H1 (cell line): ENCODE data around the gene ERN2. TPM values are rescaled to one million over a fixed set of nuclear protein-coding genes. Genes with fewer than 3 reads are reported as not detected.

ENCODE experiments used
- CTCF ChIA-PET: fragments of 300-600 bp; sonication (Branson Sonifier 250); formaldehyde crosslinking; loops from one replicate; lab custom pipeline; 2021; ENCODE audit not compliant: partially characterized antibody; lab: Charles Lee
- POLR2A ChIA-PET: fragments of 300-600 bp; sonication (Branson Sonifier 250); formaldehyde crosslinking; loops from one replicate; lab custom pipeline; 2021; ENCODE audit warnings: inconsistent platforms; ENCODE audit not compliant: partially characterized antibody; lab: Charles Lee
- DNase-seq, 2 experiments: peaks; one replicate each; pipeline versions ENCODE4 v3.0.0 to v3.0.0-alpha.2; 2010 to 2022; ENCODE audit warnings: low spot score in 2 of 2, low read depth in 1 of 2, mixed read lengths in 1 of 2
- FAIRE-seq: peaks from 2 replicates; lab custom pipeline; 2011; peaks lifted over from hg19 to GRCh38; lab: Jason Lieb, UNC
- H2AFZ ChIP-seq: 2 replicates; pipeline ENCODE4 v1.8.1; 2012; ENCODE audit warnings: low read length, inconsistent platforms
- H2AK5ac ChIP-seq: 2 replicates; pipeline ENCODE4 v1.6.1; 2013; ENCODE audit warnings: low read depth, low read length
- H2BK120ac ChIP-seq: replicated peaks from 2 replicates; pipeline ENCODE3; 2013; ENCODE audit warnings: low read depth, low read length, inconsistent platforms
- H2BK12ac ChIP-seq: 2 replicates; pipeline ENCODE4 v1.6.1; 2013; ENCODE audit warnings: low read depth, low read length
- H2BK15ac ChIP-seq: 2 replicates; pipeline ENCODE4 v1.6.1; 2013; ENCODE audit warnings: low read length
- H2BK20ac ChIP-seq: 2 replicates; pipeline ENCODE4 v1.6.1; 2013; ENCODE audit warnings: low read length
- H2BK5ac ChIP-seq: 2 replicates; pipeline ENCODE4 v1.6.1; 2013; ENCODE audit warnings: low read depth, low read length
- H3K14ac ChIP-seq: 2 replicates; pipeline ENCODE4 v1.6.1; 2013; ENCODE audit warnings: inconsistent platforms; ENCODE audit not compliant: insufficient read length
- H3K18ac ChIP-seq: 2 replicates; pipeline ENCODE4 v1.6.1; 2013; ENCODE audit warnings: low read length; ENCODE audit errors: extremely low read depth
- H3K23ac ChIP-seq: 2 replicates; pipeline ENCODE4 v1.6.1; 2013; ENCODE audit warnings: inconsistent platforms; ENCODE audit not compliant: insufficient read length
- H3K23me2 ChIP-seq: 2 replicates; pipeline ENCODE4 v1.6.1; 2013; ENCODE audit warnings: low read depth, low read length
- H3K27ac ChIP-seq: 2 replicates; pipeline ENCODE4 v1.6.1; 2011; ENCODE audit warnings: low read depth, low read length, inconsistent platforms
- H3K27me3 ChIP-seq, 4 experiments: replicated peaks in 1 of 4; 1 replicate in 1 of 4; 2 replicates in 3 of 4; pipeline versions ENCODE4 v1.6.1 to v1.8.1; 2011 to 2013; ENCODE audit warnings: low read length in 3 of 4, mild to moderate bottlenecking in 3 of 4, inconsistent platforms in 2 of 4, mixed read lengths in 2 of 4, moderate library complexity in 1 of 4; ENCODE audit not compliant: control insufficient read depth in 3 of 4, insufficient read depth in 3 of 4; ENCODE audit errors: extremely low read depth in 1 of 4
- H3K36me3 ChIP-seq, 4 experiments: 2 replicates each; pipeline versions ENCODE4 v1.6.1 to v1.8.1; 2011 to 2013; ENCODE audit warnings: mild to moderate bottlenecking in 4 of 4, low read length in 3 of 4, moderate library complexity in 2 of 4, control low read depth in 1 of 4, inconsistent platforms in 1 of 4; ENCODE audit not compliant: insufficient read depth in 4 of 4, control insufficient read depth in 2 of 4
- H3K4ac ChIP-seq: replicated peaks from 2 replicates; pipeline ENCODE3; 2013; ENCODE audit warnings: low read length, low read depth, mixed read lengths, inconsistent platforms; ENCODE audit not compliant: insufficient read length
- H3K4me1 ChIP-seq, 4 experiments: replicated peaks in 1 of 4; 1 replicate in 1 of 4; 2 replicates in 3 of 4; pipeline versions ENCODE4 v1.6.1 to v1.8.1; 2011 to 2013; ENCODE audit warnings: low read length in 3 of 4, inconsistent platforms in 2 of 4, mixed read lengths in 1 of 4; ENCODE audit not compliant: insufficient read depth in 4 of 4, control insufficient read depth in 3 of 4
- H3K4me2 ChIP-seq, 2 experiments: 2 replicates each; pipeline versions ENCODE4 v1.6.1 to v1.8.1; 2011 to 2013; ENCODE audit warnings: low read depth in 2 of 2, low read length in 2 of 2, control low read depth in 1 of 2, inconsistent platforms in 1 of 2, mild to moderate bottlenecking in 1 of 2; ENCODE audit not compliant: insufficient read depth in 1 of 2
- H3K4me3 ChIP-seq, 4 experiments: fragments of 200-600, 300-600 bp in 1 of 4; sonication (generic), shearing (Covaris generic), sonication (Bioruptor Twin) in 1 of 4; 2 replicates each; pipeline versions ENCODE4 v1.5.1 to v1.8.1; 2011 to 2016; ENCODE audit warnings: low read length in 4 of 4, low read depth in 3 of 4, control low read depth in 2 of 4, inconsistent platforms in 2 of 4, mild to moderate bottlenecking in 2 of 4, mixed read lengths in 1 of 4, moderate library complexity in 1 of 4; ENCODE audit not compliant: insufficient read depth in 2 of 4; ENCODE audit errors: extremely low read depth in 1 of 4
- H3K56ac ChIP-seq: replicated peaks from 2 replicates; pipeline ENCODE3; 2013; ENCODE audit warnings: low read depth, mild to moderate bottlenecking, mixed read lengths, low read length, inconsistent platforms; ENCODE audit not compliant: insufficient read length
- H3K79me1 ChIP-seq: 2 replicates; pipeline ENCODE4 v1.6.1; 2013; ENCODE audit warnings: low read depth, low read length, control low read depth
- H3K79me2 ChIP-seq, 2 experiments: 2 replicates each; pipeline versions ENCODE4 v1.6.1 to v1.8.1; 2012 to 2013; ENCODE audit warnings: low read length in 2 of 2, mild to moderate bottlenecking in 2 of 2, inconsistent platforms in 1 of 2; ENCODE audit not compliant: insufficient read depth in 2 of 2, control insufficient read depth in 1 of 2
- H3K9ac ChIP-seq, 4 experiments: replicated peaks in 1 of 4; 1 replicate in 1 of 4; 2 replicates in 3 of 4; pipeline versions ENCODE4 v1.6.1 to v1.8.1; 2011 to 2013; ENCODE audit warnings: low read depth in 3 of 4, low read length in 3 of 4, control low read depth in 2 of 4, mild to moderate bottlenecking in 2 of 4, moderate library complexity in 2 of 4, inconsistent platforms in 1 of 4; ENCODE audit errors: extremely low read depth in 1 of 4
- H3K9me3 ChIP-seq, 2 experiments: 2 replicates each; pipeline versions ENCODE4 v1.6.1 to v1.8.1; 2012 to 2013; ENCODE audit warnings: mild to moderate bottlenecking in 2 of 2, moderate library complexity in 2 of 2, control low read depth in 1 of 2, inconsistent platforms in 1 of 2, low read depth in 1 of 2, low read length in 1 of 2, mixed read lengths in 1 of 2; ENCODE audit not compliant: insufficient read depth in 2 of 2
- H4K20me1 ChIP-seq, 2 experiments: replicated peaks in 1 of 2; 2 replicates each; pipeline versions ENCODE3 to v1.8.1; 2011 to 2013; ENCODE audit warnings: inconsistent platforms in 2 of 2, low read length in 2 of 2, mild to moderate bottlenecking in 1 of 2; ENCODE audit not compliant: insufficient read depth in 2 of 2, control insufficient read depth in 1 of 2
- H4K5ac ChIP-seq: 2 replicates; pipeline ENCODE4 v1.6.1; 2013; ENCODE audit warnings: low read length, low read depth, mixed read lengths, inconsistent platforms; ENCODE audit not compliant: insufficient read length
- H4K8ac ChIP-seq: 2 replicates; pipeline ENCODE4 v1.8.0; 2013; ENCODE audit warnings: mild to moderate bottlenecking, moderate library complexity, low read length, inconsistent platforms; ENCODE audit not compliant: insufficient read depth; ENCODE audit errors: extremely low read depth
- H4K91ac ChIP-seq: replicated peaks from 2 replicates; pipeline ENCODE3; 2013; ENCODE audit warnings: low read length, mixed read lengths, inconsistent platforms; ENCODE audit not compliant: insufficient read length
- CHD2 ChIP-seq: IDR thresholded peaks from 2 replicates; pipeline ENCODE4 v1.6.1; 2012; ENCODE audit warnings: low read length, improper control_type of control experiment
- E2F6 ChIP-seq: IDR thresholded peaks from 2 replicates; pipeline ENCODE4 v1.6.1; 2012; ENCODE audit warnings: inconsistent platforms
- JUN ChIP-seq: IDR thresholded peaks from 2 replicates; pipeline ENCODE4 v1.6.1; 2011; ENCODE audit warnings: low read depth, mild to moderate bottlenecking, improper control_type of control experiment, low read length
- NANOG ChIP-seq: IDR thresholded peaks from 2 replicates; pipeline ENCODE4 v1.6.1; 2011; ENCODE audit warnings: low read length, low read depth, mild to moderate bottlenecking, inconsistent platforms; ENCODE audit not compliant: insufficient read depth, poor library complexity, severe bottlenecking
- POLR2AphosphoS5 ChIP-seq: IDR thresholded peaks from 2 replicates; pipeline ENCODE4 v1.6.1; 2011; ENCODE audit warnings: low read depth, low read length
- SIX5 ChIP-seq: IDR thresholded peaks from 2 replicates; pipeline ENCODE4 v1.6.1; 2011; ENCODE audit warnings: mild to moderate bottlenecking, low read depth, low read length
- SP1 ChIP-seq: IDR thresholded peaks from 2 replicates; pipeline ENCODE4 v1.6.1; 2011; ENCODE audit warnings: low read depth, low read length
- SP4 ChIP-seq: IDR thresholded peaks from 2 replicates; pipeline ENCODE4 v1.6.1; 2012; ENCODE audit warnings: low read length, inconsistent platforms
- SRF ChIP-seq: IDR thresholded peaks from 2 replicates; pipeline ENCODE4 v1.6.1; 2011; ENCODE audit warnings: mild to moderate bottlenecking, low read depth, low read length, moderate library complexity
- WGBS, 2 experiments: shearing (Covaris generic) in 1 of 2; methylation state at CpG; one replicate each; pipeline versions ENCODE4 v1.1.6 to v1.1.7; 2013 to 2015; ENCODE audit warnings: low lambda C conversion rate in 2 of 2, mixed read lengths in 2 of 2, inconsistent platforms in 1 of 2, low coverage in 1 of 2, missing lambda C conversion rate in 1 of 2; ENCODE audit not compliant: insufficient replicate concordance in 2 of 2, insufficient coverage in 1 of 2, insufficient read length in 1 of 2; ENCODE audit errors: extremely low coverage in 1 of 2, missing lambda C conversion rate in 1 of 2; 5-methylcytosine and 5-hydroxymethylcytosine counted together
- polyA plus RNA-seq, 7 experiments: library from polyadenylated mRNA; depleted of rRNA in 3 of 7; stranded (reverse) in 5 of 7; unstranded in 2 of 7; fragments of >200 nt in 5 of 7; fragments of 200-250 nt in 2 of 7; gene quantifications; 1 replicate in 5 of 7; 2 replicates in 1 of 7; 4 replicates in 1 of 7; pipeline versions ENCODE4 v1.2.1 to v1.2.3, GENCODE V29; 2011 to 2013; ENCODE audit warnings: missing spikeins in 2 of 7, mixed read lengths in 2 of 7
- total RNA-seq: library from RNA; stranded (reverse); fragmentation: NEBNext Ultra II Directional; extraction: Animal tissue kit (Norgen Biotek cat#: 25700); gene quantifications from 2 replicates; pipeline ENCODE4 v1.2.1, GENCODE V29; 2021
- TF ChIP-seq, protein P1 (sequence below): IDR thresholded peaks from 2 replicates; pipeline ENCODE4 v1.6.1; 2011; ENCODE audit warnings: low read depth, mild to moderate bottlenecking, low read length; ENCODE audit not compliant: insufficient read depth
- TF ChIP-seq, protein P2 (sequence below): IDR thresholded peaks from 2 replicates; pipeline ENCODE4 v1.6.1; 2012; ENCODE audit warnings: low read length, inconsistent platforms

ERN2 gene
- total and polyA plus RNA-seq, 2 of the 8 experiments (the other 6 are each of a cell fraction or from before 2014, with no cell fraction given), result 2.4 to 4.4 TPM

DNA sequence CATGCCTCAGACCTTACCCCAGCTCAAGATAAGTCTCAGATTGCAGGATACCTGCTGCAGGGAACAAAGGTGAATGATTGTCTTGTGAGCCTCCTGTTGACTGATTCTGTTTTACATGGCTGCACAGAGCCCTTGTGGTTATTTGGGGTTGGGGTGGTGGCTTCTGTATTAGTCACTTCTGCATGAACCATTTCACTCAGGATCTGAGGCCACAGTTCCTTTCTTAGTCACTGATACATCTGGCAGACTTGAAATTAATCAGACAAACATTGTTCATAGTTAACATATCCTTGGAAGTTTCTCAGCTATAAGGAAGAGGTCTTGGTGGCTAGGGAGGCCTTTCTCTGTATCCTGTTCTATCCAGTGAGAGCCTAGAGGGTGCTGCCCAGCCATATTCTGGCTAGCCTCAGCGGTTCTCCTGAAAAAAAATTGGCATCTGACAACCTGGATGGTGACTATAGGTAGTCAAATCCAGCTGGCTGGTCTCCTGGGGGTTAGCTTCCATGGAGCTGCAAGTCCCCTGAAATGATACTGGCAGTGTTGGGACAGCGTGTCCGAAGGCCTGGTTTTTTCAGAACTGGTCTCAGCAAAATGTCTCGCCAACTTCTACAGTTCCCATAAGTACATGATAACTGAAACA lies 42.8 kb downstream of the ERN2 start:
- DNase-seq (no peak), FAIRE-seq (no peak)
- H3K36me3 ChIP-seq, result peaks cover 8 to 46% (median 32%) of the 10 kb centered on the region in 4 experiments
- no peak overlapping the region for H2BK15ac ChIP-seq
- ChIA-PET POLR2A (interaction anchor here (0.9 to 4.5 kb wide), 3 partner anchors 8 to 12 kb away, joined by 4 to 23 read pairs (median 9); partner anchors contain the start of gene PLK1), CTCF (interaction anchor here (1.6 kb wide), 1 partner anchor 8 kb away, joined by 7 read pairs; the partner anchor contains the start of gene PLK1)
- H3K4me1 ChIP-seq, result no peaks in the 10 kb centered on the region
- no peak overlapping the region for H3K27ac ChIP-seq
- H4K20me1 ChIP-seq, result no peaks in the 10 kb centered on the region
- H3K4ac ChIP-seq, result no peak overlapping the region
- H4K91ac ChIP-seq, result no peak overlapping the region
- H3K9me3 ChIP-seq, result no peaks in the 10 kb centered on the region
- no peak overlapping the region for H2AFZ ChIP-seq
- H3K23ac ChIP-seq, result no peak overlapping the region
- no peak overlapping the region for H2BK20ac ChIP-seq
- no peak overlapping the region for H2BK12ac ChIP-seq
- no peak overlapping the region for H3K14ac ChIP-seq
- H3K18ac ChIP-seq, result no peak overlapping the region
- no peak overlapping the region for H3K56ac ChIP-seq
- H2AK5ac ChIP-seq, result no peak overlapping the region
- H3K4me2 ChIP-seq, result no peak overlapping the region
- H3K23me2 ChIP-seq, result no peaks in the 10 kb centered on the region
- no peaks in the 10 kb centered on the region for H3K27me3 ChIP-seq
- no peak overlapping the region for H4K5ac ChIP-seq
- H3K4me3 ChIP-seq, result no peak overlapping the region
- H2BK120ac ChIP-seq, result no peak overlapping the region
- H3K79me1 ChIP-seq, result no peaks in the 10 kb centered on the region
- H3K79me2 ChIP-seq, result no peaks in the 10 kb centered on the region
- no peak overlapping the region for H2BK5ac ChIP-seq
- WGBS, 2 experiments, result 97% methylated on average over 4 of the region's 4 CpGs; no CpG with 5 or more reads in 1 of the 2 experiments
- no peak overlapping the region for H3K9ac ChIP-seq
- H4K8ac ChIP-seq, result no peak overlapping the region
- TF ChIP-seq SP1 (no peak), POLR2AphosphoS5 (no peak), NANOG (no peak), SIX5 (no peak), JUN (no peak), SP4 (no peak), SRF (no peak), E2F6 (no peak), CHD2 (no peak)
- TF ChIP-seq, protein P1, sequence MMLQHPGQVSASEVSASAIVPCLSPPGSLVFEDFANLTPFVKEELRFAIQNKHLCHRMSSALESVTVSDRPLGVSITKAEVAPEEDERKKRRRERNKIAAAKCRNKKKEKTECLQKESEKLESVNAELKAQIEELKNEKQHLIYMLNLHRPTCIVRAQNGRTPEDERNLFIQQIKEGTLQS, result no peak
- TF ChIP-seq, protein P2, sequence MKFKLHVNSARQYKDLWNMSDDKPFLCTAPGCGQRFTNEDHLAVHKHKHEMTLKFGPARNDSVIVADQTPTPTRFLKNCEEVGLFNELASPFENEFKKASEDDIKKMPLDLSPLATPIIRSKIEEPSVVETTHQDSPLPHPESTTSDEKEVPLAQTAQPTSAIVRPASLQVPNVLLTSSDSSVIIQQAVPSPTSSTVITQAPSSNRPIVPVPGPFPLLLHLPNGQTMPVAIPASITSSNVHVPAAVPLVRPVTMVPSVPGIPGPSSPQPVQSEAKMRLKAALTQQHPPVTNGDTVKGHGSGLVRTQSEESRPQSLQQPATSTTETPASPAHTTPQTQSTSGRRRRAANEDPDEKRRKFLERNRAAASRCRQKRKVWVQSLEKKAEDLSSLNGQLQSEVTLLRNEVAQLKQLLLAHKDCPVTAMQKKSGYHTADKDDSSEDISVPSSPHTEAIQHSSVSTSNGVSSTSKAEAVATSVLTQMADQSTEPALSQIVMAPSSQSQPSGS, result no peak
